Gastroesophageal sphincter (tissue), 3 donors: ENCODE measurements around the gene TSPAN11.

Source experiments
- POLR2A ChIP-seq, 2 donors: fragments of 450-650 bp; IDR thresholded peaks; one replicate each; pipeline ENCODE4 v1.6.1; 2017; ENCODE audit warnings: antibody characterized with exemption in 2 of 2, mild to moderate bottlenecking in 2 of 2, moderate library complexity in 1 of 2
- TF ChIP-seq, protein P1 (sequence below), 4 experiments: fragments of 200-600 bp in 2 of 4; fragments of 450-650 bp in 2 of 4; sonication (generic) in 1 of 4; IDR thresholded peaks; one replicate each; pipeline ENCODE4 v1.5.1; 2017 to 2019; ENCODE audit warnings: antibody characterized with exemption in 4 of 4, mild to moderate bottlenecking in 2 of 4, moderate library complexity in 2 of 4

GRCh38 chr12:30999011-30999410, 72.5 kb downstream of the TSPAN11 start:
- no peak for TF ChIP-seq POLR2A (IDR thresholded peaks at IDR 0.05)
- TF ChIP-seq, protein P1, sequence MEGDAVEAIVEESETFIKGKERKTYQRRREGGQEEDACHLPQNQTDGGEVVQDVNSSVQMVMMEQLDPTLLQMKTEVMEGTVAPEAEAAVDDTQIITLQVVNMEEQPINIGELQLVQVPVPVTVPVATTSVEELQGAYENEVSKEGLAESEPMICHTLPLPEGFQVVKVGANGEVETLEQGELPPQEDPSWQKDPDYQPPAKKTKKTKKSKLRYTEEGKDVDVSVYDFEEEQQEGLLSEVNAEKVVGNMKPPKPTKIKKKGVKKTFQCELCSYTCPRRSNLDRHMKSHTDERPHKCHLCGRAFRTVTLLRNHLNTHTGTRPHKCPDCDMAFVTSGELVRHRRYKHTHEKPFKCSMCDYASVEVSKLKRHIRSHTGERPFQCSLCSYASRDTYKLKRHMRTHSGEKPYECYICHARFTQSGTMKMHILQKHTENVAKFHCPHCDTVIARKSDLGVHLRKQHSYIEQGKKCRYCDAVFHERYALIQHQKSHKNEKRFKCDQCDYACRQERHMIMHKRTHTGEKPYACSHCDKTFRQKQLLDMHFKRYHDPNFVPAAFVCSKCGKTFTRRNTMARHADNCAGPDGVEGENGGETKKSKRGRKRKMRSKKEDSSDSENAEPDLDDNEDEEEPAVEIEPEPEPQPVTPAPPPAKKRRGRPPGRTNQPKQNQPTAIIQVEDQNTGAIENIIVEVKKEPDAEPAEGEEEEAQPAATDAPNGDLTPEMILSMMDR (IDR thresholded peaks at IDR 0.05) = no peak
